Breast epithelium (tissue), 4 donors: Measurements from ENCODE around the gene AVPI1. TPM values are rescaled to one million over a fixed set of nuclear protein-coding genes. Genes with fewer than 3 reads are reported as not detected.

ENCODE experiments used
- DNase-seq, 2 donors: peaks; one replicate each; pipeline ENCODE4 v3.0.0-alpha.2; 2019; ENCODE audit warnings: low spot score in 2 of 2
- H3K27ac ChIP-seq, 2 donors: fragments of 200-600 bp; sonication (generic) in 1 of 2; one replicate each; pipeline ENCODE4 v1.5.1; 2016 to 2019; ENCODE audit warnings: mild to moderate bottlenecking in 1 of 2
- H3K27me3 ChIP-seq, 2 donors: fragments of 200-600 bp; sonication (generic) in 1 of 2; one replicate each; pipeline versions ENCODE4 v1.5.1 to v1.6.0; 2017 to 2019; ENCODE audit warnings: control low read depth in 1 of 2, mild to moderate bottlenecking in 1 of 2
- H3K36me3 ChIP-seq: fragments of 200-600 bp; one replicate; pipeline ENCODE4 v1.5.1; 2019
- H3K4me1 ChIP-seq, 2 donors: fragments of 200-600 bp; sonication (generic); one replicate each; pipeline ENCODE4 v1.5.1; 2016 to 2019; ENCODE audit warnings: control low read depth in 1 of 2
- H3K4me3 ChIP-seq, 3 donors: fragments of 200-600 bp; sonication (generic); 1 replicate in 2 of 3; 2 replicates in 1 of 3; pipeline ENCODE4 v1.5.1; 2016 to 2019; ENCODE audit warnings: mild to moderate bottlenecking in 3 of 3, moderate library complexity in 2 of 3
- H3K9me3 ChIP-seq, 2 donors: fragments of 200-600 bp; sonication (generic) in 1 of 2; one replicate each; pipeline ENCODE4 v1.5.1; 2016 to 2019; ENCODE audit warnings: control low read depth in 1 of 2
- POLR2A ChIP-seq: fragments of 450-650 bp; IDR thresholded peaks from one replicate; pipeline ENCODE4 v1.6.1; 2016; ENCODE audit warnings: antibody characterized with exemption, mild to moderate bottlenecking, moderate library complexity
- POLR2AphosphoS5 ChIP-seq, 3 donors: sonication (generic); formaldehyde crosslinking; IDR thresholded peaks; one replicate each; pipeline ENCODE4 v1.6.1; 2017; ENCODE audit warnings: antibody characterized with exemption in 3 of 3
- intact Hi-C: fragments of 100-400 bp; cut with DNase I; formaldehyde crosslinking; loops from one replicate; pipeline ENCODE4 v1.15.1; 2023; ENCODE audit warnings: low total_unique reads
- total RNA-seq, 3 donors: library from RNA; depleted of rRNA; stranded (reverse); fragments of >200 nt; gene quantifications; one replicate each; pipeline ENCODE4 v1.1.0, GENCODE V29; 2016
- TF ChIP-seq, protein P1 (sequence below), 3 donors: fragments of 450-650 bp; IDR thresholded peaks; one replicate each; pipeline ENCODE4 v1.5.1; 2016 to 2017; ENCODE audit warnings: antibody characterized with exemption in 3 of 3, mild to moderate bottlenecking in 3 of 3, moderate library complexity in 3 of 3

Gene AVPI1
- total RNA-seq, 3 donors from 2014 or later: 23.9 to 42.4 (median 39.0) TPM

DNA sequence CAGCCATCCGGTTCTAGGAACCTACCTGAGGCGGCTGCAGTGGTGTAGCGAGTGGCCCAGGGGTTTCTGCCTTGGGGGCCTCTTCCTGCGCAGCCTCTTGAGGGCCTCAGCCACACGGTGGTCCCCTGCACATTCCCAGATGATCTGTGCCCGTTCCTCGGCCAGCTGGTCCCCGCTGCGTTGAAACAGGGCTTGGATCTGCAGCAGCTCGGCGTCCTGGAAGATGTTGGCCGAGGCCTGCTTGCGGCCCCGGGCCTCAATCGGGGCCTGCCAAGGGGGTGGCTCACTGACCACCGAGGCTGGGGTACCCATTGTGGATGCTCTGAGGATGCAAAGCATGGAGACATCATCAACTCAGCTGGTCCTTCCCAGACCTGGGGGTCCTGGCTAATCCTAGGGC is 7.4 kb downstream of the AVPI1 start:
- intact Hi-C loops: no loop called here
- H3K27ac ChIP-seq: no peak overlapping the region
- no peak overlapping the region for H3K4me3 ChIP-seq
- H3K4me1 ChIP-seq: peaks cover 8 to 10% of the 10 kb centered on the region in 2 donors
- no peaks in the 10 kb centered on the region for H3K9me3 ChIP-seq
- no peak for DNase-seq
- peaks cover 6% of the 10 kb centered on the region for H3K36me3 ChIP-seq
- H3K27me3 ChIP-seq: no peaks in the 10 kb centered on the region
- TF ChIP-seq POLR2AphosphoS5 (IDR thresholded peaks at IDR 0.05) (no peak), POLR2A (no peak)
- TF ChIP-seq, protein P1, sequence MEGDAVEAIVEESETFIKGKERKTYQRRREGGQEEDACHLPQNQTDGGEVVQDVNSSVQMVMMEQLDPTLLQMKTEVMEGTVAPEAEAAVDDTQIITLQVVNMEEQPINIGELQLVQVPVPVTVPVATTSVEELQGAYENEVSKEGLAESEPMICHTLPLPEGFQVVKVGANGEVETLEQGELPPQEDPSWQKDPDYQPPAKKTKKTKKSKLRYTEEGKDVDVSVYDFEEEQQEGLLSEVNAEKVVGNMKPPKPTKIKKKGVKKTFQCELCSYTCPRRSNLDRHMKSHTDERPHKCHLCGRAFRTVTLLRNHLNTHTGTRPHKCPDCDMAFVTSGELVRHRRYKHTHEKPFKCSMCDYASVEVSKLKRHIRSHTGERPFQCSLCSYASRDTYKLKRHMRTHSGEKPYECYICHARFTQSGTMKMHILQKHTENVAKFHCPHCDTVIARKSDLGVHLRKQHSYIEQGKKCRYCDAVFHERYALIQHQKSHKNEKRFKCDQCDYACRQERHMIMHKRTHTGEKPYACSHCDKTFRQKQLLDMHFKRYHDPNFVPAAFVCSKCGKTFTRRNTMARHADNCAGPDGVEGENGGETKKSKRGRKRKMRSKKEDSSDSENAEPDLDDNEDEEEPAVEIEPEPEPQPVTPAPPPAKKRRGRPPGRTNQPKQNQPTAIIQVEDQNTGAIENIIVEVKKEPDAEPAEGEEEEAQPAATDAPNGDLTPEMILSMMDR (IDR thresholded peaks at IDR 0.05): no peak

DNA sequence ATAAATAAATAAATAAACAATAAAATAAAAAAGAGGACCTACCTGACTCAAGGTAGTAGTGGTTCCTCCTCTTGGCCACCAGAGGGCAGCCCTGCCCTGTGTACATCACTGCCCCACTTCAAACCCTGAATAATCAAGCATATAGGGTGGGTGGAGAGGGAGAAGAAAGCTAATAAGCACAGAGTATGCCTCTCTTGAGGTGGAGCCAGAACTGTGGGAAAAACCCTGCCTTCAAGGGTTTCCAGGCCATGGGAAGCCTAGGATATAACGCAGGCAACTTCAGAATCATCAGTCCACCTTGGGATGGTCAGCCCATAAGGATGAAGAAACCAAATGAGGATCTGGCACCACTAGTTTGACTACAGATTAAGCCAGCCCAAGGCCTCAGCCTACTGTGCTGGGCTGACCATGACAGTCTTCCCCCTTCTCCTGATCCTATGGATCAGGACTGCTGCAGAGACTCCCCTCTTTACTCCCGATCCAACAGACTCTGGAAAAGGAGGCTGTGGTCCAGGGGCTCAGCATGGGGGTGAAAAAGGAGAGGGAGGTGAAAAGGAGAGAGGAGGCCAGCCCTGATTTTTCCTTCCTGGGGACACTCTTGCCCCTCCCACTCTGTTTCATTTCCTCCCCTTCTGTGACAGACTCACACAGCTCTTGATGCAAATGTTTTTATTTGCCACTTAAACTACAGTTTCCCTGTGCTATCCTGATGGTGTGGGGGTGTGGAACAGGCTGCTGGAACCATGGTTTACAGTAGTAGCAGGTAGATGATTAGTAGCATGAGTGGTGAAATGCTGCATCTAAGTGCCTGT is 10.1 kb downstream of the AVPI1 start:
- no peaks in the 10 kb centered on the region for H3K27me3 ChIP-seq
- no peaks in the 10 kb centered on the region for H3K9me3 ChIP-seq
- intact Hi-C loops: no loop called here
- DNase-seq: no peak
- peaks cover 6% of the 10 kb centered on the region for H3K36me3 ChIP-seq
- no peak for TF ChIP-seq POLR2A
- TF ChIP-seq, protein P1 (IDR thresholded peaks at IDR 0.05): peak; percentile 64 to 89 (median 81)
- H3K4me3 ChIP-seq: no peak overlapping the region
- no peaks in the 10 kb centered on the region for H3K4me1 ChIP-seq
- peak overlapping the region in 1 of 2 donors; percentile 26 for H3K27ac ChIP-seq

DNA sequence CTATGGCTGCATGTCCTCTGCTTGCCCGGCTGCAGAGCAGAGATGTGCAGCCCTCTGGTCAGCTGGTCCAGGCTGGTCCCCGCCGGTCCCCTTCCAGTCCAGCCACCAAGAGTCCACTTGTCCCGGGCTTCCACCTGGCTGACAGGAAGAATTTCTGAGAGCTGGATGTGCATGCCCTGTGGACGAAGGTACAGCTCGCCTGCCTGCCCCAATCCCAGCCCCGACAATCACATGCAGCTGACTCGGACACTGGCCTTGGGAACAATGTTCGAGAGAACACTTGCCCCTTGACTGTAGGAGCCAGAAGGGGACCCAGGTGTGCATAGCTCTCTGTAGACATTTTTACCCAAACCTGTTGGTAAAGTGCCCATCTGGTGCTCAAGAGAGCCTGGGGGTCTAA is 11.8 kb downstream of the AVPI1 start:
- TF ChIP-seq POLR2AphosphoS5 (IDR thresholded peaks at IDR 0.05) (no peak), POLR2A (no peak)
- TF ChIP-seq, protein P1 (IDR thresholded peaks at IDR 0.05): no peak
- Histone ChIP-seq H3K36me3 (peaks cover 6% of the 10 kb centered on the region), H3K9me3 (no peaks in the 10 kb centered on the region), H3K27ac (no peak overlapping the region), H3K4me1 (no peaks in the 10 kb centered on the region), H3K27me3 (no peaks in the 10 kb centered on the region), H3K4me3 (no peak overlapping the region)
- intact Hi-C loops: no loop called here
- DNase-seq: no peak

DNA sequence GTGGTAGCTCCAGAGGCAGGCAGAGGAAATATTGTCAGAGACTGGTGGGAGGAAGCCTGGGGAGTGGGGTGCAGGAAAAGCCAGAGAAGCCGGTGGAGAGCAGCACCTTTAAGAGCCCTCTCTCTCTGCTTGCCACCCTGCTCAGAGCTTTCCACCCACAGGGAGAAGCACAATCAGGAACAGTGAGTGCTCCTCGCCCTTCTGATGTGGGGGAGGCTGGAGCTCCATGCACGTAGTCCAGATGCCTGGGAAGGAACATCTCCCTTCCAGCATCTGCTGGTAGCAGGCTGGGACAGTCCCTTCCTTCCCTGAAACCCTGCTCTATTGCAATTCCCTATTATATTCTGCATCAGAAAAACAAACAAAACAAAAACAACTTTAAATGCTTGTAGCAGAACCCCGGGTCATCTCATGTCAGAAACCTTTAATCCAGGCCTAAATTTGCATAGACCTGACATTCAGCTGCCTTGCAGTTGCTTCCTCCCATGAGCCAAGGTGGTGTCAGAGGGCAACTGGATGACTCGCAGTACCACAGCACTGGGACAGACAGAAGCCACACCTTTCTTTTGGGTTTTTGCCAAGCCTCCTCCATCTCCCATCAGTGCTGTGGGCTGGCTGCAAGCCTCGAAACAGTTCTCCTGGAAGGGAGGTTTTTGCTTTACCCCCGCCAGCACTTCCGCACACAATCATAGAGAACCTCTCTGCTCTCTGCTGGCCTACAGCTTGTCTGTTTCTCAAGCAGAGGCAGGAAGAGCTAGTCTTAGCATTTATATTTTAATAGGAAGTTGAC is 13.1 kb downstream of the AVPI1 start:
- Histone ChIP-seq H3K36me3 (peaks cover 6% of the 10 kb centered on the region), H3K9me3 (no peaks in the 10 kb centered on the region), H3K27ac (peak overlapping the region in 1 of 2 donors; percentile 12), H3K27me3 (no peaks in the 10 kb centered on the region), H3K4me1 (no peaks in the 10 kb centered on the region), H3K4me3 (no peak overlapping the region)
- no peak for TF ChIP-seq POLR2A
- TF ChIP-seq, protein P1 (IDR thresholded peaks at IDR 0.05): no peak
- no peak for TF ChIP-seq POLR2AphosphoS5 (IDR thresholded peaks at IDR 0.05)
- intact Hi-C loops: no loop called here
- no peak for DNase-seq

DNA sequence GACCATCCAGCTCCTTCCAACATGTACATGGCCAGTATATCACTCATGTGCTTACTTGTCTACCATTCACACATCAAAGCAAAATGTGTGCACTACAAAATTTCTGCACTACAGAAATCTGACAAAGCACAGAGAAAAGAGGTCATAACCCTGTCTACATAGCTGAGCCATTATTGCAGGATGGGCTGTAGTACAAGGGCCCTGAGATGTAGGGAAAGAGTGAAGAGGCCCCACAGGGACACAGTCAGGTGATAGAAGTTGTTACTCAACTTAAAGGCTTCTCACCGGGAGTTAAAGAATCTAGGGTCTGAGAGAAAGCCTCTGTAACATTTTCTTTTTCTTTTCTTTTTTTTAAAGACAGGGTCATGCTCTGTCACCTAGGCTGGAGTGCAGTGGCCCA is 17.5 kb downstream of the AVPI1 start:
- no peak overlapping the region for H3K27ac ChIP-seq
- TF ChIP-seq POLR2AphosphoS5 (IDR thresholded peaks at IDR 0.05) (no peak), POLR2A (no peak)
- TF ChIP-seq, protein P1 (IDR thresholded peaks at IDR 0.05): no peak
- no peaks in the 10 kb centered on the region for H3K9me3 ChIP-seq
- no peak for DNase-seq
- no peaks in the 10 kb centered on the region for H3K36me3 ChIP-seq
- no peaks in the 10 kb centered on the region for H3K27me3 ChIP-seq
- intact Hi-C loops: no loop called here
- no peaks in the 10 kb centered on the region for H3K4me1 ChIP-seq
- no peak overlapping the region for H3K4me3 ChIP-seq
